ENCODE data around the gene PWWP2B.

Gene PWWP2B

DNA sequence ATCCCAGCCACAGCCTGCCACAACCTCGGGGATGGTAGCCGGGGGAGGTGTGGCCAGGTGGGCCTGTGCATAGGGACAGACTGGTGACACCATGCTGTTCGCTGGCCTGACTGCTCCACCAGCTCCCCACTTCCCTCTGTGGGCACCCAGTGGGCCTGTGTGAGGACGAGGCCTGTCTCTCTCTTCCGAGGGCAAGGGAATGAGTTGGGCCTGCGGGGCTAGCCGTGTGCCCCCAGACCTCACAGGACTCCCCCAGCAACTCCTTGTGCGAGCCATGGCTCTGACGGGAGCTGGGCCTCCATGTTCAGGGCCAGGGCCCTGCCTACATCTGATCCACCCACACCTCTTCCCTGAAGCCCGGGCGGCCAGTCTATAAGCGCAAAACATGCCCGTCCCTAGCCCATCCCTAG is 40.5 kb downstream of the PWWP2B start:
- no peak for DNase-seq (ENCODE audit: low read depth)
- TF ChIP-seq, protein P1, sequence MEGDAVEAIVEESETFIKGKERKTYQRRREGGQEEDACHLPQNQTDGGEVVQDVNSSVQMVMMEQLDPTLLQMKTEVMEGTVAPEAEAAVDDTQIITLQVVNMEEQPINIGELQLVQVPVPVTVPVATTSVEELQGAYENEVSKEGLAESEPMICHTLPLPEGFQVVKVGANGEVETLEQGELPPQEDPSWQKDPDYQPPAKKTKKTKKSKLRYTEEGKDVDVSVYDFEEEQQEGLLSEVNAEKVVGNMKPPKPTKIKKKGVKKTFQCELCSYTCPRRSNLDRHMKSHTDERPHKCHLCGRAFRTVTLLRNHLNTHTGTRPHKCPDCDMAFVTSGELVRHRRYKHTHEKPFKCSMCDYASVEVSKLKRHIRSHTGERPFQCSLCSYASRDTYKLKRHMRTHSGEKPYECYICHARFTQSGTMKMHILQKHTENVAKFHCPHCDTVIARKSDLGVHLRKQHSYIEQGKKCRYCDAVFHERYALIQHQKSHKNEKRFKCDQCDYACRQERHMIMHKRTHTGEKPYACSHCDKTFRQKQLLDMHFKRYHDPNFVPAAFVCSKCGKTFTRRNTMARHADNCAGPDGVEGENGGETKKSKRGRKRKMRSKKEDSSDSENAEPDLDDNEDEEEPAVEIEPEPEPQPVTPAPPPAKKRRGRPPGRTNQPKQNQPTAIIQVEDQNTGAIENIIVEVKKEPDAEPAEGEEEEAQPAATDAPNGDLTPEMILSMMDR (IDR thresholded peaks at IDR 0.05; ENCODE audit: control insufficient read depth, insufficient read depth, low read depth, low read length, missing control alignments): no peak
- H3K4me3 ChIP-seq (ENCODE audit: control insufficient read depth, low read depth, low read length): no peak overlapping the region

DNA sequence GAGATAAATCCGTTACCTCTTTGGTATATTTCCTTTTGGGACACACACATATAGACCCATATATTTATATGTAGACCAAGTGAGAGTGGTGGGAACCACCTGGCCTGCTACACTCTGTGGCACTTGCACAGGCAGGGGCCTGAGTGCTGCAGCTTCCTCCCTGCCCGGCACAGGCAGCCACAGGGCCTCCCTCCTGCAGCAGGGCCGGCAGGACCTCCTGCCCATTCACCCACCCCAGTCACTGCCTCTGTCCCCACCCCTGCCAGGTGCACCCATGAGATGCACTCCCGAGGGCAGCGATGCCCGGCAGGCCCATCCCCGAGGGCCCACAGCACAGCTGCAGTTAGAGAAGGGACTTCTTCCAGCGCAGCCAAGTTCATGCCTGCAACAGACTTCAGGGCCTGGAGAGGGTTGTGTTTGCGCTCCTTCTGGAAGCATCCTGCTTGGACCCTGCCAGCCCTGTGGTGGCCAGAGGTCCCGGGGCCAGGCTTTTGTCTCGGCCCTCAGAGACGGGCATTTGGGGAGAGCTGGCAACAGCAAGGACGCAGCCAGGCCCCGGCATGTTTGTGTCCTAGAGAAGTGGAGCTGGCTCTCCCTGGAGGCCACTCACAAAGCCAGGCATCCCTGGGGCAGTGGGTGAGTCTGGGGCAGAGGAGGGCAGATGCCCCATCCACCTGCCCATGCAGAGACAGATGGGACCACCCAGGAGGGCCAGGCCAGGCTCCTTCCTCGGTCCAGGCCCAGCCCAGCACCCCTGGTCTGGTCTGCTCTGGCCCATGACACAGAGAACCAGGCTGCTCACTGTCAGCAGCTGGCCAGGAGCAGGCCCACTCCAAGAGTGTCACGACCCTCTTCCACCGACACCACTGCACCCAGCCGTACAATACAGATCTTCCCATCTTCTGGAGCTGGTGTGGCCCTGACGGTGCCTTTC is 41.4 kb downstream of the PWWP2B start:
- DNase-seq (ENCODE audit: low read depth): no peak
- TF ChIP-seq, protein P1 (IDR thresholded peaks at IDR 0.05; ENCODE audit: control insufficient read depth, insufficient read depth, low read depth, low read length, missing control alignments): no peak
- H3K4me3 ChIP-seq (ENCODE audit: control insufficient read depth, low read depth, low read length): no peak overlapping the region

DNA sequence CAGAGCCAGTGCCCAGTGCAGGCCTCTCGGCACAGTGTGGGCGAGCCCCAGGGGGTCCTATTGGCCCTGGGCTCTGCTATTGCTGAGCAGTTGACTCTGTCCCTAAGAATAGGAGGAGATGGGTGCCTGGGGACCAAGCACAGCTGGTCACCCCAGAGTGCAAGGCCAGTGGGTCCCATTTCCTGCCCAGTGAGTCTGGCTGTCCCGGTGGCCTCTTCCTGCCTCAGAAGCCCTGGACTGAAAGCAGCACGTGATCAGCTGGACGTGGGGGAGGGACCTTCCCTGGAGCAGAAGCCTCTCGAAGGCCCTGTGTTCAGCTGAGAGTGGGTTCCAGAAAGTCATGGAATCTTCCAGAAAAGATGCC is 42.0 kb downstream of the PWWP2B start:
- TF ChIP-seq, protein P1 (IDR thresholded peaks at IDR 0.05; ENCODE audit: control insufficient read depth, insufficient read depth, low read depth, low read length, missing control alignments): no peak
- no peak overlapping the region for H3K4me3 ChIP-seq (ENCODE audit: control insufficient read depth, low read depth, low read length)
- no peak for DNase-seq (ENCODE audit: low read depth)

DNA sequence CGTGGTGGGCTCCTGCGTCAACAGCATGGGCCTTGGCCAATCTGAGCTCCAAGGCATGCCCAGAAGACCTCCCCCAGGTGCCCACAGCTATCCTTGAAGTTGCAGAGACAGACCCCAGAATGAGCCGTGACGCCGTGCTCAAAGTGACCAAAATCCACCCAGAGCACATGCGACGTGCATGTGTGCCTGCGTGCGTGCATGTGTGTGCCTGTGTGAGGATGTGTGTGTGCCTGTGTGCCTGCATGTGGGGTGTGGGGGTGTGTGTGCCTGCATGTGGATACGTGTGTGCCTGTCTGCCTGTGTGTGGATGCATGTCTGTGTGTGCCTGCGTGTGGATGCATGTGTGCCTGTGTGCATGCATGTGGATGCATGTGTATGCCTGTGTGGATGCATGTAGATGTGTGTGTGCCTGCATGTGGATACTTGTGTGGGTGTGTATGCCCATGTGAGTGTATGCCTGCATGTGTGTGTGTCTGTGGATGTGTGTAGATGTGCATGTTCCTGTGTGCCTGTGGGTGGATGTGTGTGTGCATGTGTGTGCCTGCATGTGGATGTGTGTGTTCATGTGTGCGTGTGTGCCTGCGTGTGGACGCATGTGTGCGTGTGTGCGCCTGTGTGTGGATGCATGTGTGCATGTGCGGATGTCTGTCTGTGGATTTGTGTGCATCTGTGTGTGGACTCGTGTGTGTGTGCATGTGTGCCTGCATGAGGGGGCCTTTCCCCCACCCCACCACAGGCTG is 42.6 kb downstream of the PWWP2B start:
- TF ChIP-seq, protein P1 (IDR thresholded peaks at IDR 0.05; ENCODE audit: control insufficient read depth, insufficient read depth, low read depth, low read length, missing control alignments): no peak
- H3K4me3 ChIP-seq (ENCODE audit: control insufficient read depth, low read depth, low read length): no peak overlapping the region
- no peak for DNase-seq (ENCODE audit: low read depth)

DNA sequence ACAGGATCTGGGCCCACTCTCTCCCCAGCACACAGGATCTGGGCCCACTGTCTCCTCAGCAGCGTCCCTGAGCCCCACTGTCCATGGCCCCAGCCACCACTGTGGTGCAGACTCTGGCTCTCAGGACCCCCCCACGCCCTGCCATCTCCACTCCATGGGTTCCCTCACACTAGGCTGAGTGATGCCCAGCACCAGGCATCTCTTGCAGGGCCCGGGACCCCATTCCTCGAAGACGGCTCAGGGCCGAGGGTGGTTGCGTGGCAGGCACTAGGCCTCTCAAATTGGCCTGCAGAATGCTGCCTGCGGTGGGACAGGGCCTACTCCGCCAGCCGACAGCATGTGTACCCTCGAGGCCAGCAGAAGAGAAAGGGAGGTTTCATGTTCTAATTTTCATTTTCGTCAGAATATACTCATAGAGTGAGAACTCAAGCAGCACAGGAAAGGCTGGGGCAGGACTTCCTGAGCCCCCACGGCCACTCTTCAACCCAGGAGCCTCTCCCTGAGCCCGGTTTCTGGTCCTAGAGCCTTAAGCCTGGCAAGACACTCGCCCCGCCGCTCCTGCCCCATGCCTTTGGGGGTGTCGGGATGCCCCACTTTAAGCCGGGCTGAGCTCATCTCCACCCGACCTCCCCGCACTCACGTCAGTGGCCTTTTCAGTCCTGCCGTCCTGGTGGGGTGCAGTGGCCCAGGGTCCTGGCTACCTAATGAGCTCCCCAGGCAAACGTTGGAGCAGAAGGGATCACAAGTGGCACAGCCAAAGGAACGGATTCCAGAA is 44.0 kb downstream of the PWWP2B start:
- TF ChIP-seq, protein P1 (IDR thresholded peaks at IDR 0.05; ENCODE audit: control insufficient read depth, insufficient read depth, low read depth, low read length, missing control alignments): no peak
- no peak overlapping the region for H3K4me3 ChIP-seq (ENCODE audit: control insufficient read depth, low read depth, low read length)
- no peak for DNase-seq (ENCODE audit: low read depth)

DNA sequence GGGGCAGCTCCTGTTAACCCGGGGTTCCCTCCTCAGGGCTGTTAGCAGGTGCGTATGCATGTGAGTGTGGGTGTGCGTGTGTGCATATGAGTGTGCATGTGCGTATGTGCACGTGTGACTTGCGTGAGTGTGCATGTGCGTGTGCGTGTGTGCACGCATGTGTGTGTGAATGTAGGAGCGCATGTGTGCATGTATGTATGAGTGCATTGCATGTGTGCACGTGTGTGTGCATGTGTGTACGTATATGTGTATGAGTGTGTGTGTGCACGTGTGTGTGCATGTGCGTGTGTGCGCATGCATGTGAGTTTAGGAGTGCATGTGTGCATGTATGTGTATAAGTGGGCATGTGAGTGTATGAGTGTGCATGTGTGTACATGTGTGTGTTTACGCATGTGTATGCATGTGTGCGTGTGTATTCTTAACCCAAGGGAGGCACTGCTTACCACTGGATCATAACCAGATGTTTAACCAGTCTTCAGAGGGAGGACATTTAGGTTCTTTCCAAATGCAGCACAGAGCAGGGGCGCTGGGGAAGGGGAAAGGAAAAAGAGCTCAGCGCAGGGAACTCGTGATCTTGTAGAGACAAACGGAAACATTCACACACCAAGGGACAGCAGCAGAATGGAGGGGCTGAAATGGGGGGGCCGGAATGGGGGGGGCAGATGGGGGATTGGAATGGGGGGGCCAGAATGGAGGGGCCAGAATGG is 45.0 kb downstream of the PWWP2B start:
- no peak overlapping the region for H3K4me3 ChIP-seq (ENCODE audit: control insufficient read depth, low read depth, low read length)

More for the DNA sequence above, 45.0 kb downstream of the PWWP2B start:
- DNase-seq (ENCODE audit: low read depth): no peak
- TF ChIP-seq, protein P1 (IDR thresholded peaks at IDR 0.05; ENCODE audit: control insufficient read depth, insufficient read depth, low read depth, low read length, missing control alignments): no peak
